ENCODE results near the gene RASA1.
A peak's percentile ranks its signal among the peaks of the same experiment; 100 is the strongest.
"Not testable (repeated sequence)": the region's sequence is repeated elsewhere in the genome, so short reads cannot be mapped to it uniquely, and the experiment has no call there.

Gene RASA1

DNA sequence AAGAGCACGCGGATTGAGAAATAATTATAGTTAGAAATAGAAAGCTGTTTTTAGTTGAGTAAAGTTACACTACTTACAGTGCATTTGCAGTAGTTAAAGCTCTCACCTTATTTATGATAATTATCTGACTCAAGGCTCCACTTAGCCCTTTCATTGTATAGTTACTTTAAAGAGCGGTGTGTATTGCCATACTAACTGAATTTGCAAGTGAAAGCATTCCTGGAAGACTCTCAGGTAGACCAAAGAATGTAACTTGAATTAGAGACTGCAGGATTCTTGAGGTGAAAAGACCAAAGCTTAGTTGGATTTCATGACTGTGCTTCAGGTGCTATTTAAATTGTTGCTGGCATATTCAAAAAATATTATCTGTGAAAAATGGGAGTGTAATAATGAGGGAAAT, 4.2 kb upstream of the RASA1 start:
- no peak for DNase-seq (ENCODE audit: low spot score)
- TF ChIP-seq, protein P1, sequence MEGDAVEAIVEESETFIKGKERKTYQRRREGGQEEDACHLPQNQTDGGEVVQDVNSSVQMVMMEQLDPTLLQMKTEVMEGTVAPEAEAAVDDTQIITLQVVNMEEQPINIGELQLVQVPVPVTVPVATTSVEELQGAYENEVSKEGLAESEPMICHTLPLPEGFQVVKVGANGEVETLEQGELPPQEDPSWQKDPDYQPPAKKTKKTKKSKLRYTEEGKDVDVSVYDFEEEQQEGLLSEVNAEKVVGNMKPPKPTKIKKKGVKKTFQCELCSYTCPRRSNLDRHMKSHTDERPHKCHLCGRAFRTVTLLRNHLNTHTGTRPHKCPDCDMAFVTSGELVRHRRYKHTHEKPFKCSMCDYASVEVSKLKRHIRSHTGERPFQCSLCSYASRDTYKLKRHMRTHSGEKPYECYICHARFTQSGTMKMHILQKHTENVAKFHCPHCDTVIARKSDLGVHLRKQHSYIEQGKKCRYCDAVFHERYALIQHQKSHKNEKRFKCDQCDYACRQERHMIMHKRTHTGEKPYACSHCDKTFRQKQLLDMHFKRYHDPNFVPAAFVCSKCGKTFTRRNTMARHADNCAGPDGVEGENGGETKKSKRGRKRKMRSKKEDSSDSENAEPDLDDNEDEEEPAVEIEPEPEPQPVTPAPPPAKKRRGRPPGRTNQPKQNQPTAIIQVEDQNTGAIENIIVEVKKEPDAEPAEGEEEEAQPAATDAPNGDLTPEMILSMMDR (IDR thresholded peaks at IDR 0.05), result no peak
- H3K4me3 ChIP-seq, result no peak overlapping the region
- H3K27ac ChIP-seq, result no peak overlapping the region

DNA sequence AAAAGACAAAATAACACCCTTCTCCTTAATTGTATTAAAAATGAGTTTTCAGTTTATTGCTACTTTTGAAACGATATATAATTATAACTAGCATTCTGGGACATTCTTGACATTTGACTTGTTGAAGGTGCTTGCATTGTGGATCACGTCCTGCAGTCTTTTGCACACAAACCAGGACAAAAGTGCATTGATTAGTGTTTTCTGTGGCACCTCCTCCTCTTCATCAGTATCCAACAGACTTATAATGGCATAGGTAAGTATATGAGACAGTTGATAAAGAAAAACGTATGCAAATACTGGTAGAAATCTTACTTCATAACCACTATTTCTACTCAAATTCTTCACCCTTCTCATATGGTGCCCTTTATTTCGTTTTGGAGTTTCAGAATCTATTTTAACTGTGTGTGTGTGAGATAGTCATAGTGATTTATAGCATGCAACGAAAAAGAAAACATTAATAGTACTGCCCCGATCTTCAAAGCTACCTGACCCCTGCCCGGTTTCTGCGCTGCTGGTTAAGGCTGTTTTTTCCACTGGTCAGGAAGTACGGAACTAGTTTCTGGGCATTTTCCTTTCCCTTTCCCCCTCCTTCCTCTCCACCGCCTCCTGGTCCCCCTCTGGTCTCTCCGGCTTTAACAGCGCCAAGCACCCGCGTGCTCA, 639 bp upstream of the RASA1 start:
- peak overlapping the region; percentile 77 to 94 for H3K27ac ChIP-seq

DNA sequence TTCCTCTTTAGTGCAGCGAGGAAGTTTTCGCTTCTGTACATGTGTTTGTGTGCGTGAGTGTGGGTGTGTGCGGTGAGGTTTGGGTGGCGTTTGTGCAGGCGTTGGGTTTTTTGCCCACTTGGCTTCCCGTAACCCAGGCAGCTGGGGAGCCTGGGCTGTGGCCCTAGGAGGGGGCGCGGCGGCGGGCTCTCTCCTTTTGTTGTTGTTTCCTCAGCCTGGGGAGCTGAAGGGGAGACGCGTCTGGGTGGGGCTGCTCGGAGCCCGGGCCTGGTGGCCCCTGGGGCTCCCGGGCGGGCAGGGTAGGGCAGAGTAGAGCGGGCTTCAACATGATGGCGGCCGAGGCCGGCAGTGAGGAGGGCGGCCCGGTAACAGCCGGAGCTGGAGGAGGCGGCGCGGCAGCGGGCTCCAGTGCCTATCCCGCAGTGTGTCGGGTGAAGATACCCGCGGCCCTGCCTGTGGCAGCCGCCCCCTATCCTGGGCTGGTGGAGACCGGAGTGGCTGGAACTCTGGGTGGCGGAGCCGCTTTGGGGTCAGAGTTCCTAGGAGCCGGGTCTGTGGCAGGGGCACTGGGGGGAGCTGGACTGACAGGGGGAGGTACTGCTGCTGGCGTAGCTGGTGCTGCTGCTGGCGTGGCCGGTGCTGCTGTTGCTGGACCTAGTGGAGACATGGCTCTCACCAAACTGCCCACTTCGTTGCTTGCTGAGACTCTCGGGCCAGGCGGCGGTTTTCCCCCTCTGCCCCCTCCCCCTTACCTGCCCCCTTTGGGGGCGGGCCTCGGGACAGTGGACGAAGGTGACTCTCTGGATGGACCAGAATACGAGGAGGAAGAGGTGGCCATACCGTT, 665 bp downstream of the RASA1 start:
- DNase-seq (ENCODE audit: low spot score), result peak; percentile 82
- TF ChIP-seq, protein P1 (IDR thresholded peaks at IDR 0.05), result no peak
- Histone ChIP-seq H3K27ac (peak overlapping the region; percentile 77 to 94), H3K4me3 (peak overlapping the region; percentile 91)

More for the DNA sequence above, 639 bp upstream of the RASA1 start:
- H3K4me3 ChIP-seq, result peak overlapping the region; percentile 91
- DNase-seq (ENCODE audit: low spot score), result no peak
- TF ChIP-seq, protein P1 (IDR thresholded peaks at IDR 0.05), result no peak

DNA sequence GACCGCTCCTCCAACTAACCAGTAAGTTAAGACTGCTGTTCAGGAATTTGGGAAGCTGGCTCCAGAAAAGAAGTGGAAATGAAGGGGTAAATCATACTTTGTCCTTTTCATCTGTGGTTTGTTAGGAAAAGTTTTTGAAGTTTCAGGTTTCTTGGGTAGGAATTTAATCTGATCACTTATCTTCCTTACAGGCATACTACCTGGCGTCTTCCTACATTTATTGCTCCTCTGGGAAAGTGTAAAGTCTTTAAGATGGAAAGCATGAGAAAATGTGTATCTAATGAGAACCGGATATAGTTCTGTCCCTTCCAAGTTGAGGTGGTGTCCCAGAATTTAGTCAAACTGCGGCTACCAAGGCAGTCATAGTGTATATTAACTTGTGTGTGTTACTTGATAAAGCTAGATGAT, 1.3 kb downstream of the RASA1 start:
- Histone ChIP-seq H3K4me3 (peak overlapping the region; percentile 91), H3K27ac (peak overlapping the region; percentile 77 to 94)
- TF ChIP-seq, protein P1 (IDR thresholded peaks at IDR 0.05), result no peak
- no peak for DNase-seq (ENCODE audit: low spot score)

DNA sequence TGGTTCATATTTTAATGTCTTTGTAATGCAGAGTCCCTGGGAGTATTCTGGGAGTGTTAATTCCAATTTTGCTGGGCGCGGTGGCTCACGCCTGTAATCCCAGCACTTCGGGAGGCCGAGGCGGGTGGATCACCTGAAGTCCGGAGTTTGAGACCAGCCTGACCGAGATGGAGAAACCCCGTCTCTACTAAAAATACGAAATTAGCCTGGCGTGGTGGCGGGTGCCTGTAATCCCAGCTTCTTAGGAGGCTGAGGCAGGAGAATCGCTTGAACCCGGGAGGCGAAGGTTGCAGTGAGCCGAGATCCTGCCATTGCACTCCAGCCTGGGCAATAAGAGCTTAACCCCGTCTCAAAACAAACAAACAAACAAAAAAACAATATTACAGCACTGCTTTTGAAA, 3.2 kb downstream of the RASA1 start:
- not testable (repeated sequence) for H3K4me3 ChIP-seq; DNase-seq (ENCODE audit: low spot score); H3K27ac ChIP-seq

DNA sequence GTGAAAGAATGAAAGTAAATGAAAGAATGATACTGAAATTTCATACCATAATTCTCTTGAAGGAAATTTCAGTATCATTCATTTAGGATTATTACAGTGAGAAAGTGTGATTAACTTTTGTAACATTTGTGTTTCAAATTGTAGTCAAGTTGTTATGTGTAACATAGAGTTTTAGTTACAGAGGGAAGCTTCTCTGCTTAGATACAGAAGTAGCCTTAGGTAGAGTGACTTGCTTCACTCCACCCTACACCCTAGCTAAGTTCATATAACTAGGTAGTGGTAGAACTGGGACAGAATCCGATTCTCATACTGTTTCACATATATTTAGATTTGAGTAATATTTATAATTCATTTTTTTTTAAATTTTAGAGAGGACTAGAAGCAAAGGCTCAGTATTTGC, 9.0 kb downstream of the RASA1 start:
- TF ChIP-seq, protein P1 (IDR thresholded peaks at IDR 0.05), result no peak
- no peak overlapping the region for H3K27ac ChIP-seq
- no peak overlapping the region for H3K4me3 ChIP-seq
- DNase-seq (ENCODE audit: low spot score), result no peak

DNA sequence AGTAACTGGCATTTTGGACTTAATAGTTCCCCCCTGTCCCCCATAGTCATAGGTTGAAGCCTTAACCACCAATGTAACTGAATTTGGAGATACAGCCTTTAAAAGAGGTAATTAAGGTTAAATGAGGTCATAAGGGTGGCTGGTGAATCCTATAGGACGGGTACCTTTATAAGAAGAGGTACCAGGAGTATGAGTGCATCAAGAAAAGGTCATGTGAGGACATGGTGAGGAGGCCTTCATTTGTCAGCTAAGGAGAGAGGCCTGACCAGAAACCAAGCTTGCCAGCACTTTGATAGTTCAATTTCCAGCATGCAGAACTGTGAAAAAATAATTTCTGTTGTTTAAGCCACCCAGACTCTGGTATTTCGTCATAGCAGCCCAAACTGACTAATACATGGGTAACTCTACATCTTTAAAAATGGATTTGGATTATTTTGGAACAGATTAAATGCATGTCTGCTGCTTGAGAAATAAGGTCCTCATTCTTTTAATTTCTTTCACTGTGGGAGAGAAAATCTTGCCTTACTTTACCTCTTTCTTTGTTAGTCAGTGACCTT, 9.7 kb downstream of the RASA1 start:
- H3K27ac ChIP-seq, result no peak overlapping the region
- DNase-seq (ENCODE audit: low spot score), result no peak
- TF ChIP-seq, protein P1 (IDR thresholded peaks at IDR 0.05), result no peak

More for the DNA sequence above, 9.7 kb downstream of the RASA1 start:
- no peak overlapping the region for H3K4me3 ChIP-seq

Data from coronary artery (tissue), 2 donors.